Measurements from ENCODE around the gene USP22.
A peak's percentile ranks its signal among the peaks of the same experiment; 100 is the strongest.
"Not testable (repeated sequence)": the region's sequence is repeated elsewhere in the genome, so short reads cannot be mapped to it uniquely, and the experiment has no call there.

Gene USP22

GRCh38 chr17:21042458-21043295 is at the start of gene USP22:
USP22 (minus strand) TSS chr17:21043011; CDS start chr17:21042835, 176 bp downstream.
- peak; percentile 51 to 55 for ATAC-seq

GRCh38 chr17:21090902-21091618 is 48.2 kb upstream of the USP22 start:
- ATAC-seq: no peak

- ATAC-seq: no peak
These were observed 47.4 kb upstream of the USP22 start for GRCh38 chr17:21089933-21090901.

- ATAC-seq: no peak
These were observed 46.3 kb upstream of the USP22 start for GRCh38 chr17:21089145-21089544.

GRCh38 chr17:21085707-21086106 is 42.9 kb upstream of the USP22 start:
- no peak for ATAC-seq

- ATAC-seq: not testable (repeated sequence)
These were observed 42.5 kb upstream of the USP22 start for GRCh38 chr17:21085280-21085679.

- ATAC-seq: no peak
These were observed 39.2 kb upstream of the USP22 start for GRCh38 chr17:21082001-21082436.

GRCh38 chr17:21079196-21079595 is 36.4 kb upstream of the USP22 start:
- ATAC-seq: no peak

- no peak for ATAC-seq
These were observed 35.4 kb upstream of the USP22 start for GRCh38 chr17:21078016-21078780.

- no peak for ATAC-seq
These were observed 34.5 kb upstream of the USP22 start for GRCh38 chr17:21077281-21077680.

- ATAC-seq: no peak
These were observed 33.4 kb upstream of the USP22 start for GRCh38 chr17:21076242-21076641.

GRCh38 chr17:21075739-21076085 is 32.9 kb upstream of the USP22 start:
- no peak for ATAC-seq

GRCh38 chr17:21072745-21073197 is 30.0 kb upstream of the USP22 start:
- no peak for ATAC-seq

GRCh38 chr17:21066394-21066793 is 23.6 kb upstream of the USP22 start:
- no peak for ATAC-seq

GRCh38 chr17:21061971-21062526 is 19.2 kb upstream of the USP22 start:
- ATAC-seq: no peak

GRCh38 chr17:21061158-21061835 is 18.5 kb upstream of the USP22 start:
- no peak for ATAC-seq

- no peak for ATAC-seq
These were observed 16.9 kb upstream of the USP22 start for GRCh38 chr17:21059761-21060160.

GRCh38 chr17:21058098-21058893 is 15.5 kb upstream of the USP22 start:
- ATAC-seq: no peak

- not testable (repeated sequence) for ATAC-seq
These were observed 10.2 kb upstream of the USP22 start for GRCh38 chr17:21053056-21053455.

GRCh38 chr17:21049457-21049856 is 6.6 kb upstream of the USP22 start:
- ATAC-seq: no peak
